Measurements from ENCODE around the gene H3-3A.
"Not testable (repeated sequence)": the region's sequence is repeated elsewhere in the genome, so short reads cannot be mapped to it uniquely, and the experiment has no call there.

H3-3A gene

DNA sequence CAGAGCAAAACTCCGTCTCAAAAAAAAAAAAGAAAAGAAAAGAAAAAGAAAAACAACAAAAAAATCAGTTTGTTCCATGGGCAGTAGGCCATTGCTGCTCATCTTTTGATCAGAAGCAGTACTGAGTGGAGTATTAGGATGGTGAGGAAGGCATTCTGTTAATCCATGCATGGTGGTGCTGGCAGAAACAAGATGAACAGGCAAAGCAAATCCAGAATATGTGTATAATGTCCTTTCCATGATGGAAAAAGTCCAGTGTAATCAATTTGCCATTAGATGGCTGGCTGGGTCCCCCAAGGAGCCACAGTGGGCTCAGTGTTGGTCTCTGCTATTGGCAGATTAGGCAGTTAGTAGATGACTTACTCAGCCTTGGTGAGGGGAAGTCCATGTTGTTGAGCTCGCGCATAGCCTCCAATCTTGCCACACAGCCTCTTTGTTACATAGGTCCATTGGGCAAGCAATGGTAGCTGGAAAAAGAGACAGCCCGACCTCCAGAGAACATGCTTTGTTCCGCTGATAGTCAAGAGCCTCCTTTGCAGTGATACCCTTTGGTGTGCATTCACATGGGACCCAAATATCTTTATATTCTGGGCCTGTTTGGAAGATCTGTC is 23.3 kb downstream of the H3-3A start:
- no peak for FAIRE-seq
- no peak for DNase-seq (ENCODE audit: insufficient read length, low spot score)
- no peak for TF ChIP-seq POLR2A (IDR thresholded peaks at IDR 0.05; ENCODE audit: low read depth, low read length)

DNA sequence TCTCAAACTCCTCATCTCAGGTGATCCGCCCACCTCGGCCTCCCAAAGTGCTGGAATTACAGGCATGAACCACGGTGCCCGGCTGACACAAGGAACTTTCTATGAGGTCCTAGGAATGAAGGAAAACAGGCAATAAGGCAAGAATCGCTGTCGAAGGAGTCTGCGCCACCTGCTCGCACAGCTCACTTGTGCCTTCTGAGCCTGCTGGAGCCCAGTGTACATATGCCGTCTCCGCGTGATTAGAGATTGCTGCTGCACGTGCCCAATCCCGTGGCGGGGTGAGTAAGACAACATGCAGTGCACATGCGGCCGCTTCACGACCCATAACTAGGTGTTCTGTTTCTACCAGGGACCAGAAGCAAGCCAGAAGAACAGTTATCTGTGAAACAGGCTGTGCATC is 24.3 kb downstream of the H3-3A start:
- FAIRE-seq (no peak), DNase-seq (ENCODE audit: insufficient read length, low spot score) (no peak)
- no peak for TF ChIP-seq POLR2A (IDR thresholded peaks at IDR 0.05; ENCODE audit: low read depth, low read length)

DNA sequence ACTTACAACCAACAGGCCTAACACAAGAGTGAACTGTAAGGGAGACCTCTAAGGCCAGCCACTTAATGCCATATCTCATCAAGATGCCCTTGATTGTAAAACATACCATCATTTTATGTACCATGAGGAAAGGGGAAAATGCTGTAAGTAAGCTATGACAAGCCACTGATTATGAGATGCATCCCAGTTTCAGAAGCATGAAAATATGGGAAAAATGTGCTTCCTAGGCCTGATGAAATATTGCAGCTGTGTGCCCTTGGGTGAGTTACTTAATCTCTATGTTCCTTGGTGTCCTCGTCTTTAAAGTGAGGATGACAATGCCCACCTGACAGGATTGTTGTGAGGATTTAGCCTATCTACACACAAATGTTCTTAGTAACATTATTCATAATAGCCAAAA is 28.9 kb downstream of the H3-3A start:
- FAIRE-seq (no peak), DNase-seq (ENCODE audit: insufficient read length, low spot score) (no peak)
- no peak for TF ChIP-seq POLR2A (IDR thresholded peaks at IDR 0.05; ENCODE audit: low read depth, low read length)

DNA sequence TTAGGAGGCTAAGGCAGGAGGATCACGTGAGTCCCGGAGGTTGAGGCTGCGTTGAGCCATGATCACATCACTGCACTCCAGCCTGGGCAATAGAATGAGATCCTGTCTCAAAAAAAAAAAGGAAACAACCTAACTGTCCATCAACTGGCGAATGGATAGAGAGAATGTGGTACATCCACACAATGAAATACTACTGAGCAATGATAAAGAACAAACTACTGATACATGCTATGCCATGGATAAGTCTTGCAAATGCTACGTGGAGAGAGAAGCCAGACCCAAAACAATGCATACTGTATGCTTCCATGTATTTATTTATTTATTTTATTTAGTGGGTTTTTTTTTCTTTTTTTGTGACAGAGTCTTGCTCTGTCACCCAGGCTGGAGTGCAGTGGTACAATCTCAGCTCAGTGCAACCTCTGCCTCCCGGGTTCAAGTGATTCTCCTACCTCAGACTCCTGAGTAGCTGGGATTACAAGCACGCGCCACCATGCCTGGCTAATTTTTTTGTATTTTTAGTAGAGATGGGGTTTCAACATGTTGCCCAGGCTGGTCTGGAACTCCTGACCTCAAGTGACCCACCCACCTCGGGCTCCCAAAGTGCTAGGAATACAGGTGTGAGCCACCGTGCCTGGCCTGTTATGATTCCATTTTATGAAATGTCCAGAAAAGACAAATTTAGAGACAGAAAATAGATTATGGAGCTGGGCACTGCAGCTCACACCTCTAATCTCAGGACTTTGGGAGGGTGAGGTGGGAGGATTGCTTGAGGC is 29.7 kb downstream of the H3-3A start:
- DNase-seq (ENCODE audit: insufficient read length, low spot score); FAIRE-seq: not testable (repeated sequence)

DNA sequence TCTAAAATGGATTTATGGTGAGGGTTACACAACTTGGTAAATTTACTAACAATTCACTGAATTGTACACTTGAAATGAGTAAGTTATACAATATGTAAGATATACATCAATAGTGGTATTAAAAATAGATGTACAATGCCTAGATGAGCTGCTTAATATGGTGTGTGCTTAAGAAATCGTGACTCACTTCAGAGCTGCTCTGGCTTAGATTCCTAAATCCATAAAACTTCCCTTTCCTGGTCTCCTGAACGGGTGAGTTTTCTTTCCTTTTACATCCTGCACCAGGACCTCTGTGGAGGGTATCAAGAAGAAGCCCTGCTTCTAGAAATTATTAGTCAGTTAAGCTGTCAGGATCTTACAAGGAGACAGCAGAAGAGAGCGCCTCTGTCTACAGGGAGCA is 30.4 kb downstream of the H3-3A start:
- no peak for FAIRE-seq
- no peak for TF ChIP-seq POLR2A (IDR thresholded peaks at IDR 0.05; ENCODE audit: low read depth, low read length)
- no peak for DNase-seq (ENCODE audit: insufficient read length, low spot score)

DNA sequence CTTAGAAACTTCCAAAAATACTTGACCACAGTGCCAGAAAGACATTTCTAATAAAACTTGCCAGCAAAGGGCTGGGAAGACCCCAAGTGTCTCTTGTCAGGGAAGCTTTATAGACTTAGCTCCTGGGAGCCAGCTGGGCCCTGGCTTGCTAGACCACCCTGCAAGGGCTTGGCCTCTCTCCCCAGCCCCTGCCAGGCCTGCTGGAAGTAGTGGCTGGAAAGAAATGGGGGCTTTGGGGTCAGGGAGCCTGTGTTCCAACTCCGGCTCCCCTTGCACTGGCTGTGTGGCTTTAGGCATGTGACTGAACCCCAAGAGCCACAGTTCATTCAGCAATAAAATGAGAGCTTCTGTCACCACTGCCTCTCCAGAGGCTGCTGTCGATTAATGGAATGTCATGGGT is 31.1 kb downstream of the H3-3A start:
- TF ChIP-seq POLR2A (IDR thresholded peaks at IDR 0.05; ENCODE audit: low read depth, low read length), result no peak
- DNase-seq (ENCODE audit: insufficient read length, low spot score), result no peak
- FAIRE-seq, result no peak

DNA sequence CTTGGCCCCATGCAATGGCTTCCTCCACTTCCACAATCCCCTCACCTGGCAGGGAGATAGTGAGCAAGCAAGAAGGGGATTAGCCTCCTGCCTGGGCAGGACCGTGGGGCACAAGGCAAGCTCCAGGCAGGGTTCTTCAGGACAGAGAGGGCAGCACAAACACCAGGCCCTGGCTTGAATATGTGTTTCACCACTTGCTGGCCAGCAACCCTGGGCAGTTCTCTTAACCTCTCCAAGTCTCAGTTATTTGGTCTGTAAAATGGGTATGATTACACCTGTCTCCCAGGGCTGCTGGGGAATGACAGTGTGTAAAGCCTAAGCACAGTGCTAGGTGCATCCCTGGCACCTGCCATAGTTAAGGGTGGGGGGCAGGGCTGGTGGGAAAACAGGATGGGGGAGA is 31.9 kb downstream of the H3-3A start:
- TF ChIP-seq POLR2A (IDR thresholded peaks at IDR 0.05; ENCODE audit: low read depth, low read length), result no peak
- FAIRE-seq (no peak), DNase-seq (ENCODE audit: insufficient read length, low spot score) (no peak)

DNA sequence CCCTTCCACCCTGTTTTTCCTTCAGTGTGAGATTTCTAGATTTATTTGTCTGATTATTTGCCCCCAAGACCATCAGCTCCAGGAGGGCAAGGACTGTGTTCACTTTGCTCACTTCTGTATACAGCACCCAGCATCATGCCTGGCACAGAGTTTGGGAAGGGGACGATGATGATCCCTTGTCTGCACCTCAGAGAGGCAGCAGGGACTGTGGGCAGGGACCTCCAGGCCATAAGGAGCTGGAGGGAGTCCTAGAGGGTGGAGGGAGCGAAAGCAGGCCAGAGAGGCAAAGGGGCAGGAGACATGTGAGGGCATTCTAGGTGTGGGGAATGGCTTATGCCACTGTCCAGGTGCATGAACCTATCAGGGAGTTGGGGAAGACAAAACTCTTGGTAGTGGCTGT is 32.8 kb downstream of the H3-3A start:
- FAIRE-seq (no peak), DNase-seq (ENCODE audit: insufficient read length, low spot score) (no peak)
- no peak for TF ChIP-seq POLR2A (IDR thresholded peaks at IDR 0.05; ENCODE audit: low read depth, low read length)

DNA sequence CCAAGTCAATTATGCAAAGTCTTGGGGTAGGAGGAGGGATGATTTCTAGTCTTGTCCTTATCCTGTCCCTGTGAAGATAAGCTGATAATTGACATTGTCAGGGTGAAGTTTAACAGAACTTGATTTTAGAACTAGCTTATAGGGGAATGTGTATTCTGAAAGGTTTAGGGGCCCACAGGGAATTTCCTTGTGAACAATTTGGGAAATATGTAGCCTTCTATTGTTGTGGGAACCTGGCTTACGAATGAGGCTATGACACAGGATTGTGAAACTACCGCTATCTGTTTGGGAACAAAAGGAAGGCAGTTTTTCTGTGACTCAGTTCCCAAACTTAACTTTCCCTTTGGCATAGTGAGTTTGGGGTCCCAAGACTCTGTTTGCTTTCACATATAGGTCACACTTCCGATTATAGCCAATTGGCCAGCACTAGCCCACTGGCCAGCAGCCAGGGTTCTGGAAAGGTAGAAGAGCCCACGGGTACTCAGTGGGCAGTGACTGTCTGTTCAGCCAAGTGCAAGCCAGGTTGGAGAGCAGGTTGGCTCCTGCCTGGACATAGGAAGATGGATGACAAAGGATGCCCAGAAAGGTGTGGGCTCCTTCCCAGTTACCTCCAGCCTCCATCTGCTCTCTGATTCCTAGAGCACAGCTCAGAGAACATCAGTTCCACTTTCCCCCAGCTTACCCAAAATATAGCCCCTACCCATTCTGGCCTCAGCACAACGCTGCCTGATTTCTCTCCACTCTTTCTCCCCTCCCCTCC is 35.5 kb downstream of the H3-3A start:
- no peak for TF ChIP-seq POLR2A (IDR thresholded peaks at IDR 0.05; ENCODE audit: low read depth, low read length)
- FAIRE-seq, result no peak
- DNase-seq (ENCODE audit: insufficient read length, low spot score), result no peak

DNA sequence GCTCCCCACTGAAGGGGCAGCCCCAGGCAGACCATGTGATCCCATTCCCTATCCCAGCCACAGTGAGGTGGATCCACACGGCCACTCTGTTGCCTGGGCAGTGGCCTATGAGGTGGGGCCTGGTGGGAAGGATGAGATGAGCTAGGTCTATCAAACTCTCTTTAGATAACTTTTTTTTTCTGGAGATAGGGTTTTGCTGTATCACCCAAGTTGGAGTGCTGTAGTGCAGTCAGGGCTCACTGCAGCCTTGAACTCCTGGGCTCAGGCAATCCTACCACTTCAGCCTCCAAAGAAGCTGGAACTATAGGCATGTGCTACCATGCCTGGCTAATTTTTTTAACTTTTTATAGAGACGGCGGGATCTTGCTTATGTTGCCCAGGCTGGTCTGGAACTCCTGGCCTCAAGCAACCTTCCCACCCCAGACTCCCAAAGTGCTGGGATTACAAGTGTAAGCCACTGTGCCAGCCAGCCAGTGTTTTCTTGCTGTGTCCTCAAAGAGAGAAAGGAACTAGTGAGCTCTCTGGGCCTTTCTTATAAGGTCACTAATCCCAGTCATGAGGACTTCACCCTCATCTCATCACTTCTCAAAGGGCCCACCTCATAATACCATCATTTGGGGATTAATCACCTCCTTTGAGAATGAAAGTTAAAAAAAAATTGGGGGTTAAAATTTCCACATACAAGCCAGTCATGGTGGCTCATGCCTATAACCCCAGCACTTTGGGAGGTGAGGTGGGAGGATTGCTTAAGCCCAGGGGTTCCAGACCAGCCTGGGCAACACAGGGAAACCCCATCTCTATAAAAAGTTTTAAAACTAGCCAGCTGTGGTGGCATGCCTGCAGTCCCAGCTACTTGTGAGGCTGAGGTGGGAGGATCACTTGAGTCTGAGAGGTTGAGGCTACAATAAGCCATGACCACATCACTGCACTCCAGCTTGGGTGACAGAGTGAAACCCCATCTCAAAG is 36.6 kb downstream of the H3-3A start:
- no peak for TF ChIP-seq POLR2A (IDR thresholded peaks at IDR 0.05; ENCODE audit: low read depth, low read length)
- DNase-seq (ENCODE audit: insufficient read length, low spot score) (no peak), FAIRE-seq (no peak)

DNA sequence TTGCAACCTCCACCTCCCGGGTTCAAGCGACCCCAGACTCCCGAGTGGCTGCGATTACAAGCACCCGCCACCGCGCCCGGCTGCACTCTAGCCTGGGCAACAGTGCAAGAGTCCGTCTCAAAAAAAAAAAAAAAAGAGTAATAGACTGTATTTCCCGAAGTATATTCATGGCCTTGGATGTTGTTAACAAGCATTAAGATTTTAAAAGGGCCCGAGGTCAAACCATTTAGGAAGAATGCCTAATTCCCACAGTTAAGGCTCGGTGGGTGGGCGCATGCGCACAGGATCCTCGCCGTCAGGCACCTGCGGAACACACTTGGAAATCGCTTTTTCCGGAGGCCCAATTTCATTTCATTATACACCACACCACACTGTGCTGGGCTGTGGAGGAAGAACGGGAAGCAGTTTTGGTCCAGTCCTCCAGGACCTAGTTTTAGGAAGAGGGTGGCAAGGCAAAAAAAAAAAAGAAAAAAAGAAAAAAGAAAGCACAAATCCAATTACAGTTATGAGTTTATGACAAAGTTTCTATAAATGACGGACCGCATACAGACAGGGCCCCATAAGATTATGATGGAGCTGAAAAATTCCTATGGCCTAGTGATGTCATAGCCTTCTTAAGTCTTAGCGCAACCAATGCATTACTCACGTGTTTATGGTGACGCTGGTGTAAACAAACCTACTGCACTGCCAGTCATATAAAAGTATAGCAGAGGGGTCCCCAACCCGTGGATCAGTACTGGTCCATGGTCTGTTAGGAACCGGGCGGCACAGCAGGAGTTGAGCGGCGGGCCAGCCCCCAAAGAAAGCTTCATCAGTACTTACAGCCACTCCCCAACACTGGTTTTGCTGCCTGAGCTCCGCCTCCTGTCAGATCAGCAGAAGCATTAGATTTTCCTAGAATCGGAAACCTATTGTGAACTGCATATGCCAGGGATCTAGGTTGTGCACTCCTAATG is 38.2 kb downstream of the H3-3A start:
- TF ChIP-seq POLR2A (IDR thresholded peaks at IDR 0.05; ENCODE audit: low read depth, low read length), result no peak
- no peak for DNase-seq (ENCODE audit: insufficient read length, low spot score)
- no peak for FAIRE-seq

DNA sequence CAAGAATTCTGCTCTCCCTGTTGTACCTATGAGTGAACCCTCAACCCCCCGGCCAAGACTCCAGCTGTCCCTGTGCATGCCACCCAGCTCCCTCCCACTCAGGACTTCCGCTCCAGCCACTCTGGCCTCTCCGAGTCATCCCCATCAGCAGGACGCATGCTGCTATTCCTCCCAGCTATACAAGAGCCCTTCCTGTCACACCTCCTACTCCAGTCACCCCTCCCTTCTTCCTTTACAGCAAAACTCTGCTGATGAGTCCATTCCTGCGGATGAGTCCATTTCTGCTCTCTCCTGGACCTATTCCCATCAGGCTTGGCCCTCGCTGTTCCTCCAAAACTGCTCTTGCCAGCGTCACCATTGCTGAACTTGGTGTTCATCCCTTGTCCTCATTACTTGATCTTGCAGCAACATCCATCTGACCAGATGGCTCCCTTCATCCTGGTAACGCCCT is 42.2 kb downstream of the H3-3A start:
- no peak for TF ChIP-seq POLR2A (IDR thresholded peaks at IDR 0.05; ENCODE audit: low read depth, low read length)
- no peak for FAIRE-seq
- DNase-seq (ENCODE audit: insufficient read length, low spot score), result no peak

Data from H54 (cell line).